H9 (cell line): ENCODE data around the gene MGMT. TPM values are rescaled to one million over a fixed set of nuclear protein-coding genes. Genes with fewer than 3 reads are reported as not detected.

Experiments
- DNase-seq: peaks from one replicate; pipeline ENCODE4 v3.0.0-alpha.2; 2017
- H2AFZ ChIP-seq: one replicate; pipeline ENCODE4 v1.6.1; 2013; ENCODE audit warnings: mild to moderate bottlenecking, low read length, control low read depth, moderate library complexity
- H2AK5ac ChIP-seq: 2 replicates; pipeline ENCODE4 v1.6.1; 2013; ENCODE audit warnings: low read length, control low read depth, mixed read lengths; ENCODE audit not compliant: insufficient read length
- H2BK120ac ChIP-seq: one replicate; pipeline ENCODE4 v1.6.1; 2013; ENCODE audit warnings: low read depth, mild to moderate bottlenecking, low read length, control low read depth, inconsistent platforms; ENCODE audit not compliant: poor library complexity, severe bottlenecking
- H2BK12ac ChIP-seq: 2 replicates; pipeline ENCODE4 v1.6.1; 2013; ENCODE audit warnings: low read length, control low read depth, mixed read lengths, low read depth; ENCODE audit not compliant: insufficient read length
- H2BK15ac ChIP-seq: 2 replicates; pipeline ENCODE4 v1.6.1; 2013; ENCODE audit warnings: low read depth, low read length, control low read depth
- H2BK20ac ChIP-seq: one replicate; pipeline ENCODE4 v1.6.1; 2013; ENCODE audit warnings: low read depth, mild to moderate bottlenecking, low read length, control low read depth, inconsistent platforms; ENCODE audit not compliant: poor library complexity, severe bottlenecking
- H2BK5ac ChIP-seq: 2 replicates; pipeline ENCODE4 v1.6.1; 2013; ENCODE audit warnings: low read length, control low read depth, mixed read lengths; ENCODE audit not compliant: insufficient read length
- H3K14ac ChIP-seq: 2 replicates; pipeline ENCODE4 v1.6.1; 2013; ENCODE audit warnings: low read length, control low read depth; ENCODE audit not compliant: insufficient read depth
- H3K18ac ChIP-seq: 2 replicates; pipeline ENCODE4 v1.6.1; 2013; ENCODE audit warnings: low read depth, mild to moderate bottlenecking, mixed read lengths, low read length, control low read depth; ENCODE audit not compliant: insufficient read length
- H3K23ac ChIP-seq: 2 replicates; pipeline ENCODE4 v1.6.1; 2013; ENCODE audit warnings: low read length, control low read depth, mixed read lengths, low read depth; ENCODE audit not compliant: insufficient read length
- H3K23me2 ChIP-seq: 2 replicates; pipeline ENCODE4 v1.6.1; 2013; ENCODE audit warnings: low read depth, mild to moderate bottlenecking, mixed read lengths, low read length, control low read depth; ENCODE audit not compliant: insufficient read length, poor library complexity, severe bottlenecking
- H3K27ac ChIP-seq: 2 replicates; pipeline ENCODE4 v1.5.1; 2013; ENCODE audit warnings: low read length, control low read depth, mixed read lengths, low read depth; ENCODE audit not compliant: insufficient read length
- H3K27me3 ChIP-seq: 2 replicates; pipeline ENCODE4 v1.6.1; 2013; ENCODE audit warnings: low read length, control low read depth, inconsistent platforms; ENCODE audit not compliant: insufficient read depth
- H3K4ac ChIP-seq: 2 replicates; pipeline ENCODE4 v1.6.1; 2013; ENCODE audit warnings: low read depth, mild to moderate bottlenecking, control low read depth, inconsistent platforms, low read length, moderate library complexity
- H3K4me1 ChIP-seq: 2 replicates; pipeline ENCODE4 v1.6.1; 2013; ENCODE audit warnings: low read length, control low read depth, inconsistent platforms; ENCODE audit not compliant: insufficient read depth
- H3K4me2 ChIP-seq: 2 replicates; pipeline ENCODE4 v1.6.1; 2013; ENCODE audit warnings: low read length, control low read depth, mixed read lengths; ENCODE audit not compliant: insufficient read length, insufficient read depth
- H3K56ac ChIP-seq: 2 replicates; pipeline ENCODE4 v1.6.1; 2013; ENCODE audit warnings: low read depth, mild to moderate bottlenecking, mixed read lengths, low read length, control low read depth; ENCODE audit not compliant: insufficient read length
- H3K79me1 ChIP-seq: 2 replicates; pipeline ENCODE4 v1.6.1; 2013; ENCODE audit warnings: low read depth, mild to moderate bottlenecking, moderate library complexity, low read length, control low read depth, inconsistent platforms; ENCODE audit not compliant: insufficient read depth, poor library complexity, severe bottlenecking
- H3K79me2 ChIP-seq: 2 replicates; pipeline ENCODE4 v1.6.1; 2013; ENCODE audit warnings: low read length, control low read depth, inconsistent platforms; ENCODE audit not compliant: insufficient read depth
- H3K9ac ChIP-seq: 2 replicates; pipeline ENCODE4 v1.6.1; 2013; ENCODE audit warnings: low read length, control low read depth, mixed read lengths; ENCODE audit not compliant: insufficient read length; ENCODE audit errors: extremely low read depth
- H3K9me3 ChIP-seq: one replicate; pipeline ENCODE4 v1.6.1; 2013; ENCODE audit warnings: low read depth, low read length, inconsistent platforms; ENCODE audit not compliant: control insufficient read depth
- H3T11ph ChIP-seq: one replicate; pipeline ENCODE4 v1.6.1; 2013; ENCODE audit warnings: mild to moderate bottlenecking, low read length, control low read depth, inconsistent platforms
- H4K20me1 ChIP-seq: one replicate; pipeline ENCODE4 v1.6.1; 2013; ENCODE audit not compliant: control insufficient read depth, insufficient read length, insufficient read depth
- H4K5ac ChIP-seq: 2 replicates; pipeline ENCODE4 v1.6.1; 2013; ENCODE audit warnings: low read depth, mild to moderate bottlenecking, mixed read lengths, low read length, control low read depth; ENCODE audit not compliant: insufficient read length
- H4K8ac ChIP-seq: replicated peaks from 2 replicates; pipeline ENCODE4 v1.6.1; 2013; ENCODE audit warnings: low read length, control low read depth, mixed read lengths, low read depth; ENCODE audit not compliant: insufficient read length
- H4K91ac ChIP-seq: 2 replicates; pipeline ENCODE4 v1.6.1; 2013; ENCODE audit warnings: low read depth, mild to moderate bottlenecking, moderate library complexity, mixed read lengths, low read length, control low read depth; ENCODE audit not compliant: insufficient read length
- H3K27ac Mint-ChIP-seq, 3 experiments: 2 replicates in 2 of 3; 3 replicates in 1 of 3; pipeline ENCODE4 v1.8.0; 2020 to 2021; ENCODE audit warnings: mixed read lengths in 3 of 3, mild to moderate bottlenecking in 1 of 3, moderate library complexity in 1 of 3
- H3K27me3 Mint-ChIP-seq: 2 replicates; pipeline ENCODE4 v1.8.0; 2021; ENCODE audit warnings: low read depth, mild to moderate bottlenecking, moderate library complexity, mixed read lengths
- H3K36me3 Mint-ChIP-seq, 3 experiments: 2 replicates in 2 of 3; 3 replicates in 1 of 3; pipeline ENCODE4 v1.8.0; 2020 to 2021; ENCODE audit warnings: low read depth in 3 of 3, mixed read lengths in 3 of 3; ENCODE audit not compliant: insufficient read depth in 1 of 3
- H3K4me1 Mint-ChIP-seq, 2 experiments: 2 replicates each; pipeline ENCODE4 v1.8.0; 2020; ENCODE audit warnings: mixed read lengths in 2 of 2
- H3K4me3 Mint-ChIP-seq, 2 experiments: 2 replicates in 1 of 2; 3 replicates in 1 of 2; pipeline ENCODE4 v1.8.0; 2020 to 2021; ENCODE audit warnings: mild to moderate bottlenecking in 2 of 2, mixed read lengths in 2 of 2, moderate library complexity in 1 of 2
- H3K9me3 Mint-ChIP-seq, 2 experiments: 2 replicates in 1 of 2; 3 replicates in 1 of 2; pipeline ENCODE4 v1.8.0; 2020; ENCODE audit warnings: mild to moderate bottlenecking in 2 of 2, mixed read lengths in 2 of 2, moderate library complexity in 1 of 2
- CTCF ChIP-seq: fragments of 200-600 bp; sonication (generic); conservative IDR thresholded peaks from 3 replicates; pipeline ENCODE4 v1.8.0; 2021; ENCODE audit warnings: antibody characterized with exemption, mild to moderate bottlenecking
- WGBS: extraction: QIAGEN DNeasy Blood & Tissue Kit; methylation state at CpG from one replicate; pipeline ENCODE4 v1.1.7; 2013; ENCODE audit warnings: missing lambda C conversion rate, low lambda C conversion rate, mixed read lengths; ENCODE audit not compliant: insufficient read length; ENCODE audit errors: extremely low coverage; 5-methylcytosine and 5-hydroxymethylcytosine counted together
- total RNA-seq: library from RNA; stranded (reverse); gene quantifications from 2 replicates; pipeline ENCODE4 v1.2.1, GENCODE V29; 2021

The MGMT gene
- total RNA-seq, 1 experiment from 2014 or later = 18.4 TPM

- Histone ChIP-seq H3K23me2 (no peaks in the 10 kb centered on the region), H3K18ac (no peak overlapping the region), H2BK15ac (no peak overlapping the region), H3K79me1 (no peaks in the 10 kb centered on the region), H2BK12ac (no peak overlapping the region), H3K27ac (no peak overlapping the region), H3K56ac (no peak overlapping the region), H3K9ac (no peak overlapping the region), H3K27me3 (no peaks in the 10 kb centered on the region), H3K4me2 (no peak overlapping the region), H2AK5ac (no peak overlapping the region), H4K20me1 (no peaks in the 10 kb centered on the region), H2AFZ (no peak overlapping the region), H2BK20ac (no peak overlapping the region), H3T11ph (no peak overlapping the region), H3K4ac (no peak overlapping the region), H3K4me1 (no peaks in the 10 kb centered on the region; the same call in 1 of the 2 replicates), H3K9me3 (peaks cover 9% of the 10 kb centered on the region), H2BK5ac (no peak overlapping the region), H2BK120ac (no peak overlapping the region), H3K14ac (no peak overlapping the region), H4K5ac (no peak overlapping the region), H4K91ac (no peak overlapping the region), H3K79me2 (no peaks in the 10 kb centered on the region), H3K23ac (no peak overlapping the region), H4K8ac (no peak overlapping the region)
- H3K9me3 Mint-ChIP-seq = peaks cover 34% of the 10 kb centered on the region in 2 experiments
- H3K27ac Mint-ChIP-seq = no peak overlapping the region
- no peak for TF ChIP-seq CTCF
- H3K4me3 Mint-ChIP-seq = no peak overlapping the region
- H3K4me1 Mint-ChIP-seq = peaks cover 15 to 18% of the 10 kb centered on the region in 2 experiments
- no peaks in the 10 kb centered on the region; the same call in 1 of the 2 replicates for H3K27me3 Mint-ChIP-seq
- DNase-seq = no peak
- peaks cover 28 to 40% (median 34%) of the 10 kb centered on the region in 3 experiments for H3K36me3 Mint-ChIP-seq
- no CpG with 5 or more reads among the region's 8 CpGs for WGBS
Measured at GRCh38 chr10:129497013-129497412, 30.0 kb downstream of the MGMT start.
